ENCODE measurements around the gene EYS.
"Not testable (repeated sequence)": the region's sequence is repeated elsewhere in the genome, so short reads cannot be mapped to it uniquely, and the experiment has no call there.

EYS gene

GRCh38 chr6:63745784-63746183 lies 1961.2 kb downstream of the EYS start:
- POLR2A ChIA-PET = no interaction called here
- TF ChIP-seq CTCF (IDR thresholded peaks at IDR 0.05; ENCODE audit: control extremely low read depth, extremely low read depth, low read depth, missing control alignments) = no peak
- CTCF ChIA-PET = interaction anchor here (1.3 kb wide), 1 partner anchor 19 kb away, joined by 3 read pairs; no protein-coding TSS in a partner anchor

GRCh38 chr6:63744810-63745209 lies 1962.2 kb downstream of the EYS start:
- ChIA-PET POLR2A (no interaction called here), CTCF (no interaction called here)
- TF ChIP-seq CTCF (IDR thresholded peaks at IDR 0.05; ENCODE audit: control extremely low read depth, extremely low read depth, low read depth, missing control alignments) = no peak
- DNase-seq (ENCODE audit: extremely low spot score) = no peak

More at GRCh38 chr6:63745784-63746183, 1961.2 kb downstream of the EYS start:
- DNase-seq (ENCODE audit: extremely low spot score) = no peak

GRCh38 chr6:63743691-63744090 lies 1963.3 kb downstream of the EYS start:
- ChIA-PET CTCF (no interaction called here), POLR2A (no interaction called here)
- TF ChIP-seq CTCF (IDR thresholded peaks at IDR 0.05; ENCODE audit: control extremely low read depth, extremely low read depth, low read depth, missing control alignments) = no peak
- DNase-seq (ENCODE audit: extremely low spot score) = no peak

GRCh38 chr6:63742060-63742459 lies 1965.0 kb downstream of the EYS start:
- DNase-seq (ENCODE audit: extremely low spot score) = no peak
- TF ChIP-seq CTCF (IDR thresholded peaks at IDR 0.05; ENCODE audit: control extremely low read depth, extremely low read depth, low read depth, missing control alignments) = no peak
- ChIA-PET POLR2A (interaction anchor here (0.6 kb wide), 1 partner anchor 64 kb away, joined by 4 read pairs; no protein-coding TSS in a partner anchor), CTCF (interaction anchor here (1.0 to 1.4 kb wide), 3 partner anchors 9 to 17 kb away, joined by 3 to 5 read pairs (median 4); no protein-coding TSS in a partner anchor)

GRCh38 chr6:63740709-63741108 lies 1966.3 kb downstream of the EYS start:
- POLR2A ChIA-PET = no interaction called here
- TF ChIP-seq CTCF (IDR thresholded peaks at IDR 0.05; ENCODE audit: control extremely low read depth, extremely low read depth, low read depth, missing control alignments) = no peak
- DNase-seq (ENCODE audit: extremely low spot score) = no peak
- CTCF ChIA-PET = interaction anchor here (1.4 kb wide), 1 partner anchor 9 kb away, joined by 3 read pairs; no protein-coding TSS in a partner anchor

- ChIA-PET CTCF (interaction anchor here (0.8 to 0.9 kb wide), 2 partner anchors 9 to 25 kb away, joined by 3 read pairs; no protein-coding TSS in a partner anchor), POLR2A (no interaction called here)
- no peak for DNase-seq (ENCODE audit: extremely low spot score)
- no peak for TF ChIP-seq CTCF (IDR thresholded peaks at IDR 0.05; ENCODE audit: control extremely low read depth, extremely low read depth, low read depth, missing control alignments)
Measured at GRCh38 chr6:63739094-63739687, 1967.8 kb downstream of the EYS start.

GRCh38 chr6:63738190-63738589 lies 1968.8 kb downstream of the EYS start:
- CTCF ChIA-PET; DNase-seq (ENCODE audit: extremely low spot score); POLR2A ChIA-PET: not testable (repeated sequence)

Data from GM10248 (cell line).